Raji (cell line): ENCODE data around the gene COL23A1.

Experiments
- POLR2A ChIP-seq: IDR thresholded peaks from 2 replicates; pipeline ENCODE4 v1.6.1; 2011; ENCODE audit warnings: low read depth, low read length, control low read depth; ENCODE audit not compliant: insufficient read depth

The COL23A1 gene

DNA sequence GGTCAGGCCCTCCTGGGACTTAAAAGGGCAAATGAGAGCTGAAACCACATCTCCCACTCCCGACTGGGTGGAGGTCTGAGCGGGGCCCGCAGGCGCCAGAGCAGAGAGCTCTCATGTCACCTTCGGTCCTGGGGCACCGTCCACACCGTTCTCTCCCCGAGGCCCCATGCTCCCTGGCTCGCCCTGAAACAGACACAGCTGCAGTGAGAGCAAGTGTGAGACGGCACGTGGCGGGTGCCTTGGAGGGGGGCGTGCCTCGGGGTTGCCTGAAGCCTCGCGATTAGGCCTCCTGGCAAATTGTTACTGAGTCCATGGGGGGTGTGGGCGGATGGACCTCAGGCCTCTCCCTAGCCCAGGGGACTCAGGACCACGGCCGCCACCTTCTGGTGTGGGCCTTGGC lies 333.4 kb downstream of the COL23A1 start:
- TF ChIP-seq POLR2A, result no peak

- TF ChIP-seq POLR2A, result no peak
Measured at GRCh38 chr5:178252258-178252657, 337.9 kb downstream of the COL23A1 start.

- no peak for TF ChIP-seq POLR2A
Measured at GRCh38 chr5:178250263-178250662, 339.9 kb downstream of the COL23A1 start.

DNA sequence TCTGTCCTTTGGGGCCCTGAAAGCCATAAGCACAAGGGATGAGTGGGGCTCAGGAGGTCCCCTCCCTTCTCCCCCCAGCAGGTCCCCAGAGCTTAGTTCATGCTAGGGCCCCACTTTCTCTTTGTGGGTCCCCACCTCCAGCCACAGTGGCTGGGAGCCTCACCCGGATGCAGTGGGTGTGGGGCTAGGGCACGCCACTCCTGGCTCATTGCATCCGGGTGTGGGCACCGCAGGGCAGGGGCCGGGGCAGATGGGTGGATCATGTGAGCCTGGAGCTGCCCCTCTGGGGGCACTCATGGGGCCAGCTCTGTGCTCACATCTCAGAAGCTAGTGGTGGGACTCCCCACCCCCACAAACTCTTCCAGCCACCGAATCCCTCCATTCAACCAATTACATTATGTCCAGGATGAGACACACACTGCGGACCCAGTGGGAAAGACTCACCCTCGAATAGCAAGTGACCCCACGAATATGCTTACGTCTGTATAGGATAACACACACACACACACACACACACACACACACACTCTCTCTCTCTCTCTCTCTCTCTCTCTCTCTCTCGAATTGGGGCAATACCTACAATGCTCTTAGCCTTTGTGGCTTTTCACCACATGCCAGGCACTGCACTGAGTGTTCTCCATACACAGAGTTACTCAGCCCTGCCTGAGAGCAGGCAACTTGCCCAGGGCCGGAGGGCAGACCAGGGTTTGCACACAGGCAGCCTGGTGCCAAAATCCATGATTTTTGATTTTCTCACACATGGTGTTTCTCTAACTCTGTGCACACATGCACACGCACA lies 340.8 kb downstream of the COL23A1 start:
- no peak for TF ChIP-seq POLR2A

- no peak for TF ChIP-seq POLR2A
Measured at GRCh38 chr5:178248750-178249149, 341.4 kb downstream of the COL23A1 start.

DNA sequence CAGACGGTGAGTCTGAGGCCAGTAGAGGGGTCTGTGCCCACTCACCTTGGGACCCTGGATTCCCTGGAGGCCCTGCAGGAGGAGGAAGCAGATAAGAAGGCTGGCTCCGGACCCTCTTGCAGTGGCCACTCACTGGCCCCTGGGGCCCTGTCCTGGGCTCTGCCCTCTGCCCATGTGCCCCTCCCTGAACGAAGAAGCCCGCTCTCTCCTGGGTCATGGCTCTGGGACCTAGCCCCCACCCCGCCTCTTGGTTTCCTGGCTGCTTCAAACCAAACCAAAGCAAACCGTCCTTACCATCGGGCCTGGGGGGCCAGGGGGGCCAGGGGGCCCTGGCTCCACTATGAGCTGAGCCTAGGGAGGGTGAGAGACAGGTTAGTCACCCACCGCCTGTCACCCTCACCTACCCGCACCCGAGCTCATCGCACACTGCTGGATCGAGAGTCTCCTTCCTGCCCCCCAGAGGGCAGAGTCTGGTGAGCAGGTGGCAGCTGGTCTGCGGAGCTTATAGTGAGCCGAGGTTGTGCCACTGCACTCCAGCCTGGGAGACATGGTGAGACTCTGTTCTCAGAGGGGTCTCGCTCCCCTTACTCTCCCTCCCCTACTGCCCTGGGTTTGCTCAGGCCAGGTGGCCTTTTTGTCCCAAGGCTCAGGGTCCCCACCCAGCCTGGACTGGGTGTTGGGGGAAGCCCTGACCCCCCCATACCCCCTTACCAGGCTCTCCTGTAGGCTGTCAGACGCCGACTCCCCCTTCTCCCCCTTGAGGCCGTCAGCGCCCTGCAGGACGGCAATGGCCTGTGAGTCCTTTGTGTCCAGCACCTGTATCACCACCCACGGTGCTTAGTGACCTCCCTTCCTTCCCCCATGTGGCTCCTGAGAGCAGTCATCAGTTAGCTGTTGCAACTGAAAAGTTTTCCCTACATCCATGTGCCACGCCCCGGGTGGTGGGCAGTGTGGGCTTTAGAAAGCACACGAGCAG lies 342.4 kb downstream of the COL23A1 start:
- TF ChIP-seq POLR2A, result no peak

DNA sequence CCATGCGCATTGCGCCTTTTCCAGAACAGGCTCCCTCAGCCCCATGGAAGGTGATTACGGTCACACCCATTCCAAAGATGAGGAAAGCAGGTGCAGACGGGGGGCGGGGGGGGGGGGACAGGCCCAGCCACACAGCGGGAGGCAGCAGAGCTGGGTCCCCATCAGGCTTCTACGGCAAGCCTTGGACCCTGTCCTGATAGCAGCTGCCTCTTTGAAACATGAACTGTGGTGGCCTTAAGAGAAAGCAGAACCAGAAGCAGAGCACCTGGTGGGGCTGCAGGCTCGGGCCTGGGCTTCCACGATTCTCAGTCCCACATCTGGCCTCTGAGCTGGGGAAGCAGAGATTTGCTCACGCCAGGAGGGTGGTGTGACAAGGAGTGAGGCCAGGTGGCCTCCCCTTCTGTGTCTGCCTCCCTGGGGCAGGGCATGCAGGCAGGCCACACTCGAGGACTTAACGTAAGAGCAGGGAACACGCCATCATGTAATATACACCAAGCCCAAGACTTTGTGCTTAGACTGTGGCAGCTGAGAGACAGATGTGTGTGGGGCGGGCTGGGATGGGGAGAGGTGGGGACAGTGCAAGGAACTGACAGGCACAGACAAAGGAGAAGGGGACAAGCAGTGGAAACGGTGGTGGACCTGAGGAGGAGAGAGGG lies 343.4 kb downstream of the COL23A1 start:
- no peak for TF ChIP-seq POLR2A

- TF ChIP-seq POLR2A, result no peak
Measured at GRCh38 chr5:178245389-178245788, 344.8 kb downstream of the COL23A1 start.

DNA sequence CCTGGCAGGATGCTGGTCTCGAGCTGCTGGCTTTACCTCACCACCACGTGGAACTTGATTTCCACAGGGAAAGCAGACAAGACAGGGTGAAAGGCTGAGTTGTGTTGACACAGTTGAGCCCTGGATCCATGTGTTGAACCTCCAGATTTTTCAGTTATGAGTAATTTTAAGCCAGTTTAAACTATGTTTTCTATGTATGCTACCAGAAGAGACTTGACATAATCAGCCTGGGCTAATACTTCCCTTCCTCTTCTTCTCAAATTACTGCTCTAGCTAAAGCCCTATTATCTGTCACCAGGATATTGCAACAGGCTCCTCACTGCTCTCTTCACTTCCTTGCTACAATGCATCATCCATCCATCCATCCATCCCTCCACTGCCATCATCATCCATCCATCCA lies 345.6 kb downstream of the COL23A1 start:
- no peak for TF ChIP-seq POLR2A

DNA sequence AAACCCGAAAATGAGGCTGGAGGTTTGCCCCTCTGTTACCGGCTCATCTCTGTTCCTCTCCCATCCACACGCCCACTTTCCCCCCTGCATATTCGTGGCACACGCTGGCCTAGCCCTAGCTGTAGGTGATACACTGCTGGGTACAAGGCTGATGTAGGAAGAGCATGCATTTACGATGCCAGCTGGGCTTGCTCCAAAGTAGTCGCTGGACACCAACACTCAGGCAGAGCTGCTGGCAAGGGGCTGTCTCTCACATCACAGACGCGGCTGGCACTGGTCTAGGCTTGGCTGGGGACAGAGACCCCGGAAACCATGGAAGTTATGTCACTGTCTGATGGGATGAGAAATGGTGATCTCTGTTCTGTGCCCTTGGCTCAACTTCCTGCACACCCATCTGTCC lies 347.8 kb downstream of the COL23A1 start:
- TF ChIP-seq POLR2A, result no peak

- no peak for TF ChIP-seq POLR2A
Measured at GRCh38 chr5:178241688-178242231, 348.4 kb downstream of the COL23A1 start.

DNA sequence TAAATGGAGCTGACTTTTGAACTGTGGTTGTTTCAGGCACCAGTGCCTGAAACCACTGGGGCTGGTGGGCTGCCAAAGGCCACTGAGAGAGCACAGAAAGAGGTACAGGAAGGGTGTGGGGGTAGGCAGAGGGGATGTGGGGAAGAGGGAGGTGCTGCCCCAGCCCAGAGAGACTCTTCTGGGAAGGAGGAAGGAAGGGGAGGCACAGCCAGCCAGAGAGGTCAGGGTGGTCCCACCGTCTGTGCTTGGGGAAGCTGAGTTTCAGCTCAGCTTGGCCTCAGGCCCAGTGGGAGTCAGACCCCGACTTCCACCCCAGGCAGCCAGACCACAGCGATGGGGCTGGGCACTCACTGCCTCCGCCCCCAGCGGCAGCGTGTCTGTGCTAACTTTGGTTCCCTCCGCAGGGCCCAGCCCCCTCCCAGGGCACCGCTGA lies 348.9 kb downstream of the COL23A1 start:
- no peak for TF ChIP-seq POLR2A

DNA sequence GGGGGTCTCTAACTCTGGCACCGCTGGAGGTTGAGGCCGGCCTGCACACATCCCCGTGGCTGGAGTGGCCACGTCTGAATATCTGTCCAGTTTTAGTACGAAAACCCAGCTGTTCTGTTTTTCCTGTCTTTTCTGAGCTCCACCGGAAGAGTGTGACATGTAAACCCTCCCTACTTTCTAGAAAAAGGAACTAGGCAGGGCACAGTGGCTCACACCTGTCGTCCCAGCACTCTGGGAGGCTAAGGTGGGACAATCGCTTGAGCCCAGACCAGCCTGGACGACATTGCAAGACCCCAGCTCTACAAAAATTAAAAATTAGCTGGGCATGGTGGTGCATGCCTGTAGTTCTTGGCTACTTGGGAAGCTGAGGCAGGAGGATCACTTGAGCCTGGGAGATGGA lies 349.4 kb downstream of the COL23A1 start:
- TF ChIP-seq POLR2A, result no peak

- TF ChIP-seq POLR2A, result no peak
Measured at GRCh38 chr5:178240341-178240741, 349.9 kb downstream of the COL23A1 start.

DNA sequence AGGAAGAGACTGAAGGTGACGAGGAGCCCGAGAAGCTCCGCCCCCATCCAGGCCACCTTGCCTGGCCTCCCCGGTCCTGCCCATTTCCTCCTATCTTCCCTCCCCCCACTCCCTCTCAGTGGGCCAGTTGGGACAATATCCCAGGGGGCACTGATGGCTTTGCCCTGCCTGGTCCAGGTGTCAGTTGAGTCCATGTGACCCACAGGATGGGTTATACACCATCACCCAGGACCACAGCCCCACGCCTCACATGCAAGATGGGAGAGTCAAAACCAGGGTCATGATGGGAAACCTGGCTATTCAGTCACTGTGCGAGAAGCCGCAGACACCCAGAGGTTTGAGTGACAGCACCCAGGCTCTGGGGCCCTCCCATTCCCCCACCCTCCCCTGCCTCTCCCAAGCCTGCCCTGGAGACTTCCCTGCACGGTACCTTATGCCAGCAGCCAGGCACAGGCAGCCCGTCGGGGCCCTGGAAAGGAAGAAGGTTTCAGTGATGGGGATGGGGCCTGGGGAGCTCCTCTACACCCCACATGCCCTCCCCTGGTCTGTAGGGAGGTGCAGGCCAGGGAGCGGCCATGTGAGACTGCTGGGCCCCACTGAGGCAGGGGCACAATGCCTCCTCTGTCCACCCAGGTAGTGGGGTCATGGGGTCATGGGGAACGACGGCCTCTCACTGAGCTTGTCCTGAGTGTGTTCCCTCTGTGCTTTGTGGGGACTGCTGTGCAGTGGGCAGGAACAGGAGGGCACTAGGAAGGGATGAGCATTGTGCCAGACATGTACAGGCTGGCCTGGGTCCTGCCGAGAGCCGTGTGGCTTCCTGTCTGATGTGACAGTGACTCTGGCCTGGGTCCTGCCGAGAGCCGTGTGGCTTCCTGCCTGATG lies 351.2 kb downstream of the COL23A1 start:
- no peak for TF ChIP-seq POLR2A

- TF ChIP-seq POLR2A, result no peak
Measured at GRCh38 chr5:178238313-178238635, 351.9 kb downstream of the COL23A1 start.
